ENCODE measurements around the gene PLPP1.

DNA sequence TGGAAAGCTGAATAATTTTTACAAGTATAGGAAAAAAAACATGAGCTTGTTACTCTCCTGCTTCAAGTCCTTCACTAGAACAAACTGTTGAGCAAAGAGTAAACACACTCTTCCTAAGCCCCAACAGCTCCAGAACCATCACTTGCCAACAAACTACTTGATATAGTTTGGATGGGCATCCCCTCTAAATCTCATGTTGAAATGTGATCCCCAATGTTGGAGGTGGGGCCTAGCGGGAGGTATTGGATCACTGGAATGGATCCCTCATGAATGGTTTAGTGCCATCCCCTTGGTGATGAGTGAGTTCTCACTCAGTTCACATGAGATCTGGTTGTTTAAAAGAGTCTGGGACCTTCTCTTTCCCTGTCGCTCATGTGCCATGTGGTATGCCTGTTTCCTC is 82.8 kb downstream of the PLPP1 start:
- TF ChIP-seq, protein P1, sequence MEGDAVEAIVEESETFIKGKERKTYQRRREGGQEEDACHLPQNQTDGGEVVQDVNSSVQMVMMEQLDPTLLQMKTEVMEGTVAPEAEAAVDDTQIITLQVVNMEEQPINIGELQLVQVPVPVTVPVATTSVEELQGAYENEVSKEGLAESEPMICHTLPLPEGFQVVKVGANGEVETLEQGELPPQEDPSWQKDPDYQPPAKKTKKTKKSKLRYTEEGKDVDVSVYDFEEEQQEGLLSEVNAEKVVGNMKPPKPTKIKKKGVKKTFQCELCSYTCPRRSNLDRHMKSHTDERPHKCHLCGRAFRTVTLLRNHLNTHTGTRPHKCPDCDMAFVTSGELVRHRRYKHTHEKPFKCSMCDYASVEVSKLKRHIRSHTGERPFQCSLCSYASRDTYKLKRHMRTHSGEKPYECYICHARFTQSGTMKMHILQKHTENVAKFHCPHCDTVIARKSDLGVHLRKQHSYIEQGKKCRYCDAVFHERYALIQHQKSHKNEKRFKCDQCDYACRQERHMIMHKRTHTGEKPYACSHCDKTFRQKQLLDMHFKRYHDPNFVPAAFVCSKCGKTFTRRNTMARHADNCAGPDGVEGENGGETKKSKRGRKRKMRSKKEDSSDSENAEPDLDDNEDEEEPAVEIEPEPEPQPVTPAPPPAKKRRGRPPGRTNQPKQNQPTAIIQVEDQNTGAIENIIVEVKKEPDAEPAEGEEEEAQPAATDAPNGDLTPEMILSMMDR (IDR thresholded peaks at IDR 0.05): no peak
- no peak for TF ChIP-seq EZH2 (IDR thresholded peaks at IDR 0.05; ENCODE audit: borderline replicate concordance, insufficient read depth, low read depth, low read length, poor library complexity, severe bottlenecking)
